IMR-90 (cell line): Measurements from ENCODE around the gene ASTN2. TPM values are rescaled to one million over a fixed set of nuclear protein-coding genes. Genes with fewer than 3 reads are reported as not detected.

Experiments
- ATAC-seq: fragments of 200-7000 bp; cut with Tn5 transposase; 2 replicates; pipeline ENCODE4 v1.9.1; 2020; ENCODE audit warnings: low read depth, mild to moderate bottlenecking, moderate library complexity
- BruUV-seq: library from RNA; stranded (reverse); fragments of 400-500 nt; replicated peaks from 2 replicates; lab custom pipeline; 2021; lab: Mats Ljungman, UMichigan
- CTCF ChIA-PET: fragments of 300-600 bp; formaldehyde crosslinking; extraction: SDS; loops from one replicate; lab custom pipeline; 2021; ENCODE audit warnings: antibody characterized with exemption; lab: Yijun Ruan, JAX
- POLR2A ChIA-PET: fragments of 300-600 bp; sonication (Branson Sonifier 250); formaldehyde crosslinking; loops from one replicate; lab custom pipeline; 2022; ENCODE audit warnings: antibody characterized with exemption; ENCODE audit not compliant: unreplicated experiment; lab: Charles Lee
- DNase-seq: peaks from one replicate; pipeline ENCODE4 v3.0.0; 2013
- H2AFZ ChIP-seq: replicated peaks from 2 replicates; pipeline ENCODE3; 2013; ENCODE audit warnings: low read length, mild to moderate bottlenecking; ENCODE audit not compliant: poor library complexity
- H2AK5ac ChIP-seq: 2 replicates; pipeline ENCODE4 v1.6.1; 2013; ENCODE audit warnings: low read depth, low read length, inconsistent platforms
- H2AK9ac ChIP-seq: replicated peaks from 2 replicates; pipeline ENCODE3; 2013; ENCODE audit warnings: mild to moderate bottlenecking, low read depth, low read length, moderate library complexity; ENCODE audit not compliant: poor library complexity
- H2BK120ac ChIP-seq: 2 replicates; pipeline ENCODE4 v1.6.1; 2013; ENCODE audit warnings: low read depth, low read length, inconsistent platforms
- H2BK15ac ChIP-seq: 3 replicates; pipeline ENCODE4 v1.6.1; 2013; ENCODE audit warnings: low read depth, low read length, inconsistent platforms
- H2BK20ac ChIP-seq: 2 replicates; pipeline ENCODE4 v1.6.1; 2013; ENCODE audit warnings: low read depth, mild to moderate bottlenecking, inconsistent platforms, low read length, moderate library complexity
- H2BK5ac ChIP-seq: 2 replicates; pipeline ENCODE4 v1.6.1; 2013; ENCODE audit warnings: mild to moderate bottlenecking, low read depth, low read length, inconsistent platforms; ENCODE audit not compliant: poor library complexity, severe bottlenecking
- H3K14ac ChIP-seq: replicated peaks from 2 replicates; pipeline ENCODE4 v1.6.1; 2013; ENCODE audit warnings: low read depth, low read length, inconsistent platforms
- H3K18ac ChIP-seq: 2 replicates; pipeline ENCODE4 v1.6.1; 2013; ENCODE audit warnings: low read depth, low read length, control low read depth
- H3K23ac ChIP-seq: 2 replicates; pipeline ENCODE4 v1.6.1; 2013; ENCODE audit warnings: low read depth, low read length, inconsistent platforms
- H3K27ac ChIP-seq: 2 replicates; pipeline ENCODE4 v1.5.1; 2013; ENCODE audit warnings: mild to moderate bottlenecking, control low read depth, low read length; ENCODE audit not compliant: insufficient read depth
- H3K27me3 ChIP-seq: 2 replicates; pipeline ENCODE4 v1.6.1; 2013; ENCODE audit warnings: low read length; ENCODE audit not compliant: control insufficient read depth, insufficient read depth
- H3K36me3 ChIP-seq: 2 replicates; pipeline ENCODE4 v1.6.1; 2013; ENCODE audit warnings: low read length, mixed read lengths; ENCODE audit not compliant: control insufficient read depth, insufficient read depth
- H3K4ac ChIP-seq: 2 replicates; pipeline ENCODE4 v1.6.1; 2013; ENCODE audit warnings: low read depth, low read length, inconsistent platforms
- H3K4me1 ChIP-seq: 2 replicates; pipeline ENCODE4 v1.6.1; 2013; ENCODE audit warnings: low read length, mixed read lengths; ENCODE audit not compliant: control insufficient read depth, insufficient read depth
- H3K4me2 ChIP-seq: 2 replicates; pipeline ENCODE4 v1.6.1; 2013; ENCODE audit warnings: low read depth, mild to moderate bottlenecking, control low read depth, low read length, moderate library complexity
- H3K4me3 ChIP-seq: 2 replicates; pipeline ENCODE4 v1.5.1; 2013; ENCODE audit warnings: low read depth, mild to moderate bottlenecking, control low read depth, low read length, moderate library complexity; ENCODE audit not compliant: insufficient read depth
- H3K56ac ChIP-seq: 2 replicates; pipeline ENCODE4 v1.6.1; 2013; ENCODE audit warnings: low read length, inconsistent platforms; ENCODE audit not compliant: insufficient read depth; ENCODE audit errors: extremely low read depth
- H3K79me1 ChIP-seq, 2 experiments: 2 replicates each; pipeline ENCODE4 v1.6.1; 2013; ENCODE audit warnings: low read length in 2 of 2, inconsistent platforms in 1 of 2, low read depth in 1 of 2
- H3K9ac ChIP-seq: 2 replicates; pipeline ENCODE4 v1.6.1; 2013; ENCODE audit warnings: low read depth, low read length, control low read depth
- H3K9me1 ChIP-seq: 2 replicates; pipeline ENCODE4 v1.6.1; 2013; ENCODE audit warnings: low read length, inconsistent platforms; ENCODE audit not compliant: insufficient read depth
- H3K9me3 ChIP-seq: 2 replicates; pipeline ENCODE4 v1.6.1; 2013; ENCODE audit warnings: low read length; ENCODE audit not compliant: control insufficient read depth, insufficient read depth
- H4K20me1 ChIP-seq: 2 replicates; pipeline ENCODE4 v1.6.1; 2013; ENCODE audit warnings: low read length, inconsistent platforms; ENCODE audit not compliant: insufficient read depth
- H4K5ac ChIP-seq: 2 replicates; pipeline ENCODE4 v1.6.1; 2013; ENCODE audit warnings: mild to moderate bottlenecking, low read depth, low read length, control low read depth
- H4K8ac ChIP-seq, 2 experiments: 2 replicates each; pipeline ENCODE4 v1.6.1; 2013; ENCODE audit warnings: low read depth in 2 of 2, low read length in 2 of 2, control low read depth in 1 of 2, inconsistent platforms in 1 of 2
- H4K91ac ChIP-seq: 2 replicates; pipeline ENCODE4 v1.6.1; 2013; ENCODE audit warnings: low read depth, low read length, inconsistent platforms; ENCODE audit not compliant: insufficient read depth
- BHLHE40 ChIP-seq: fragments of 150-350 bp; IDR thresholded peaks from 2 replicates; pipeline ENCODE4 v1.6.1; 2016; ENCODE audit warnings: mild to moderate bottlenecking, low read depth, low read length
- CEBPB ChIP-seq: IDR thresholded peaks from 2 replicates; pipeline ENCODE4 v1.6.1; 2012; ENCODE audit warnings: low read depth, low read length, improper control_type of control experiment
- CHD1 ChIP-seq: IDR thresholded peaks from 2 replicates; pipeline ENCODE4 v1.6.1; 2012; ENCODE audit warnings: low read depth, low read length, improper control_type of control experiment
- ELK1 ChIP-seq: fragments of 150-350 bp; IDR thresholded peaks from 2 replicates; pipeline ENCODE4 v1.6.1; 2016; ENCODE audit warnings: low read depth, mild to moderate bottlenecking, low read length, moderate library complexity, borderline replicate concordance
- FOS ChIP-seq: fragments of 150-350 bp; IDR thresholded peaks from 2 replicates; pipeline ENCODE4 v1.6.1; 2016; ENCODE audit warnings: low read depth, low read length
- MAFK ChIP-seq: IDR thresholded peaks from 2 replicates; pipeline ENCODE4 v1.6.1; 2012; ENCODE audit warnings: low read depth, low read length, improper control_type of control experiment
- MAZ ChIP-seq: IDR thresholded peaks from 2 replicates; pipeline ENCODE4 v1.6.1; 2012; ENCODE audit warnings: low read depth, mild to moderate bottlenecking, low read length, improper control_type of control experiment, moderate library complexity, borderline replicate concordance
- MXI1 ChIP-seq: IDR thresholded peaks from 2 replicates; pipeline ENCODE4 v1.6.1; 2012; ENCODE audit warnings: low read depth, mild to moderate bottlenecking, low read length, moderate library complexity, borderline replicate concordance
- NFE2L2 ChIP-seq: fragments of 150-350 bp; IDR thresholded peaks from 2 replicates; pipeline ENCODE4 v1.6.1; 2016; ENCODE audit warnings: low read depth, mild to moderate bottlenecking, low read length
- POLR2A ChIP-seq: IDR thresholded peaks from 2 replicates; pipeline ENCODE4 v1.6.1; 2012; ENCODE audit warnings: mild to moderate bottlenecking, low read depth, low read length
- RAD21 ChIP-seq: IDR thresholded peaks from 2 replicates; pipeline ENCODE4 v1.6.1; 2012; ENCODE audit warnings: low read length, improper control_type of control experiment
- RCOR1 ChIP-seq: IDR thresholded peaks from 2 replicates; pipeline ENCODE4 v1.6.1; 2012; ENCODE audit warnings: mild to moderate bottlenecking, low read length, improper control_type of control experiment; ENCODE audit not compliant: insufficient replicate concordance
- SMC3 ChIP-seq: fragments of 150-350 bp; IDR thresholded peaks from 2 replicates; pipeline ENCODE4 v1.6.1; 2016; ENCODE audit warnings: low read depth, mild to moderate bottlenecking, antibody characterized with exemption, low read length, moderate library complexity
- USF2 ChIP-seq: fragments of 150-350 bp; IDR thresholded peaks from 2 replicates; pipeline ENCODE4 v1.6.1; 2017; ENCODE audit warnings: mild to moderate bottlenecking, antibody characterized with exemption, low read length, low read depth
- WGBS, 2 experiments: methylation state at CpG; one replicate each; pipeline versions ENCODE4 v1.1.5 to v1.1.7; 2013; ENCODE audit warnings: missing lambda C conversion rate in 2 of 2; ENCODE audit not compliant: insufficient read length in 1 of 2; ENCODE audit errors: extremely low coverage in 2 of 2; 5-methylcytosine and 5-hydroxymethylcytosine counted together
- dilution Hi-C: fragments of 300-500 bp; cut with HindIII; formaldehyde crosslinking; loops from one replicate; pipeline ENCODE4 v1.14.3; 2018; ENCODE audit warnings: low sequenced_read_pairs; ENCODE audit not compliant: unreplicated experiment
- in situ Hi-C: fragments of 300-500 bp; cut with MboI; formaldehyde crosslinking; loops from 3 replicates; pipeline ENCODE4 v1.14.3; 2019; ENCODE audit warnings: low sequenced_read_pairs, inconsistent platforms, mixed read lengths
- intact Hi-C: fragments of 100-400 bp; cut with micrococcal nuclease; formaldehyde crosslinking; loops from 2 replicates; pipeline ENCODE4 v1.10.0; 2022
- polyA plus RNA-seq, 3 experiments: library from polyadenylated mRNA; depleted of rRNA; stranded (reverse); fragments of >200 nt; gene quantifications; 2 replicates each; pipeline ENCODE4 v1.2.3, GENCODE V29; 2012; ENCODE audit warnings: low replicate concordance in 1 of 3
- total RNA-seq: library from RNA; depleted of rRNA; stranded (reverse); fragments of >200 nt; gene quantifications from 2 replicates; pipeline ENCODE4 v1.2.3, GENCODE V29; 2012
- TF ChIP-seq, protein P1 (sequence below): conservative IDR thresholded peaks from 2 replicates; pipeline ENCODE4 v1.5.1; 2012; ENCODE audit warnings: mild to moderate bottlenecking, low read depth, low read length, improper control_type of control experiment

The ASTN2 gene
- total and polyA plus RNA-seq, 2 of the 4 experiments (the other 2 are of a cell fraction) = 3.8 to 6.8 TPM

DNA sequence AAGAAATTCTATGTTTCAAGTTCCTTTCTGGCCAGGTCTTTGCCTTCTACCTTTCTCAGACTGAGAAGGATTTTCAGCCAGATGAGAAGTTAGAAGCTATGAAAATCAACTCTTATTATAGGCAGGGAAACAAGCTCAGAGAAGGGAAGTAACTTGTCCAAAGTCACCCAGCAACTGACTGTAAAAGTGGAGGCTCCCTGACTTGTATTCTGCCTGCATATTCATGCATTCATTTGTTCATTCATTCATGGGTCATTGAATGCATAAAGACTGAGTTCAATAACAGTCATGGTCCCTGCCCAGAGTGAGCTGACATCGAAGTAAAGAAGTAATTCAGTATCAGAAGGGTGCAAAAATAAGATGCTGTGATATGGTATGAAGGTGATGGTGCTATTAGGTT is 1021.7 kb downstream of the ASTN2 start:
- no peak overlapping the region for H2AK5ac ChIP-seq
- no peak overlapping the region for H3K4me3 ChIP-seq
- H4K8ac ChIP-seq = no peak overlapping the region
- no peaks in the 10 kb centered on the region for H3K79me1 ChIP-seq
- peaks cover 5% of the 10 kb centered on the region for H3K9me1 ChIP-seq
- H3K9ac ChIP-seq = no peak overlapping the region
- H3K4me2 ChIP-seq = no peak overlapping the region
- H2BK5ac ChIP-seq = no peak overlapping the region
- H3K36me3 ChIP-seq = peaks cover 76% of the 10 kb centered on the region
- H3K14ac ChIP-seq = no peak overlapping the region
- in situ Hi-C loops = no loop called here
- DNase-seq (no peak), ATAC-seq (no peak)
- H3K18ac ChIP-seq = no peak overlapping the region
- H2BK15ac ChIP-seq = no peak overlapping the region
- H3K23ac ChIP-seq = no peak overlapping the region
- no peak overlapping the region for H2BK20ac ChIP-seq
- intact Hi-C loops = no loop called here
- peaks cover 5% of the 10 kb centered on the region for H3K4me1 ChIP-seq
- H3K4ac ChIP-seq = no peak overlapping the region
- WGBS, 2 experiments = no CpG with 5 or more reads among the region's 1 CpG
- TF ChIP-seq, protein P1, sequence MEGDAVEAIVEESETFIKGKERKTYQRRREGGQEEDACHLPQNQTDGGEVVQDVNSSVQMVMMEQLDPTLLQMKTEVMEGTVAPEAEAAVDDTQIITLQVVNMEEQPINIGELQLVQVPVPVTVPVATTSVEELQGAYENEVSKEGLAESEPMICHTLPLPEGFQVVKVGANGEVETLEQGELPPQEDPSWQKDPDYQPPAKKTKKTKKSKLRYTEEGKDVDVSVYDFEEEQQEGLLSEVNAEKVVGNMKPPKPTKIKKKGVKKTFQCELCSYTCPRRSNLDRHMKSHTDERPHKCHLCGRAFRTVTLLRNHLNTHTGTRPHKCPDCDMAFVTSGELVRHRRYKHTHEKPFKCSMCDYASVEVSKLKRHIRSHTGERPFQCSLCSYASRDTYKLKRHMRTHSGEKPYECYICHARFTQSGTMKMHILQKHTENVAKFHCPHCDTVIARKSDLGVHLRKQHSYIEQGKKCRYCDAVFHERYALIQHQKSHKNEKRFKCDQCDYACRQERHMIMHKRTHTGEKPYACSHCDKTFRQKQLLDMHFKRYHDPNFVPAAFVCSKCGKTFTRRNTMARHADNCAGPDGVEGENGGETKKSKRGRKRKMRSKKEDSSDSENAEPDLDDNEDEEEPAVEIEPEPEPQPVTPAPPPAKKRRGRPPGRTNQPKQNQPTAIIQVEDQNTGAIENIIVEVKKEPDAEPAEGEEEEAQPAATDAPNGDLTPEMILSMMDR = no peak
- TF ChIP-seq RAD21 (no peak), POLR2A (no peak), MXI1 (no peak), MAFK (no peak), CEBPB (no peak), ELK1 (no peak), MAZ (no peak), USF2 (no peak), SMC3 (no peak), RCOR1 (no peak), FOS (no peak), CHD1 (no peak), BHLHE40 (no peak), NFE2L2 (no peak)
- POLR2A ChIA-PET = no interaction called here
- no peaks in the 10 kb centered on the region for H3K27me3 ChIP-seq
- no peak overlapping the region for H2BK120ac ChIP-seq
- dilution Hi-C loops = no loop called here
- 0 out of 2 replicates have a peak, but pooled peaks cover 6% of the 10 kb centered on the region for H4K20me1 ChIP-seq
- CTCF ChIA-PET = interaction anchor here (1.3 kb wide), 1 partner anchor 9 kb away, joined by 3 read pairs; no protein-coding TSS in a partner anchor
- BruUV-seq = no TSS peak
- no peak overlapping the region for H2AK9ac ChIP-seq
- H4K91ac ChIP-seq = no peak overlapping the region
- H3K9me3 ChIP-seq = no peaks in the 10 kb centered on the region
- H2AFZ ChIP-seq = no peak overlapping the region
- H3K27ac ChIP-seq = no peak overlapping the region
- no peak overlapping the region for H3K56ac ChIP-seq
- H4K5ac ChIP-seq = no peak overlapping the region
